ENCODE results near the gene REEP6. TPM values are rescaled to one million over a fixed set of nuclear protein-coding genes. Genes with fewer than 3 reads are reported as not detected.

Gene REEP6
- total RNA-seq, 1 donor from 2014 or later, result 16.6 TPM

DNA sequence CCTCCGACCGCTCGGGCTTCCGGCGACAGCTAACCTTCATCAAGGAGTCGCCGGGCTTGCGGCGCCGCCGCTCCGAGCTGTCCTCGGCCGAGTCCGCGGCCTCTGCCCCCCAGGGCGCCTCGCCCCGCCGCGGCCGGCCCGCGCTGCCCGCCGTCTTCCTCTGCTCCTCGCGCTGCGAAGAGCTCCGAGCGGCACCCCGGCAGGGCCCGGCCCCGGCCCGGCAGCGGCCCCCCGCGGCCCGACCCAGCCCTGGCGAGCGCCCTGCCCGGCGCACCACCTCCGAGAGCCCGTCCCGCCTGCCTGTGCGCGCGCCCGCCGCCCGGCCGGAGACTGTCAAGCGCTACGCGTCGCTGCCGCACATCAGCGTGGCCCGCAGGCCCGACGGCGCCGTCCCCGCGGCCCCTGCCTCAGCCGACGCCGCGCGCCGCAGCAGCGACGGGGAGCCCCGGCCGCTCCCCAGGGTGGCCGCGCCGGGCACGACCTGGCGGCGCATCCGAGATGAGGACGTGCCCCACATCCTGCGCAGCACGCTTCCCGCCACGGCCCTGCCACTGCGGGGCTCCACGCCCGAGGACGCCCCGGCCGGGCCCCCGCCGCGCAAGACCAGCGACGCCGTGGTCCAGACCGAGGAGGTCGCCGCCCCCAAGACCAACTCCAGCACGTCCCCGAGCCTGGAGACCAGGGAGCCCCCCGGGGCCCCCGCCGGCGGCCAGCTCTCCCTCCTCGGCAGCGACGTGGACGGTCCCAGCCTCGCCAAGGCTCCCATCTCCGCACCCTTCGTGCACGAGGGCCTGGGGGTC, 21.5 kb upstream of the REEP6 start:
- Mint-ChIP-seq H3K4me3 (ENCODE audit: low read depth) (no peak overlapping the region), H3K36me3 (ENCODE audit: insufficient read depth) (no peaks in the 10 kb centered on the region), H3K27ac (no peak overlapping the region), H3K27me3 (peaks cover 25% of the 10 kb centered on the region), H3K9me3 (ENCODE audit: low read depth) (no peaks in the 10 kb centered on the region), H3K4me1 (ENCODE audit: low read depth) (peaks cover 2% of the 10 kb centered on the region)
- TF ChIP-seq, protein P1, sequence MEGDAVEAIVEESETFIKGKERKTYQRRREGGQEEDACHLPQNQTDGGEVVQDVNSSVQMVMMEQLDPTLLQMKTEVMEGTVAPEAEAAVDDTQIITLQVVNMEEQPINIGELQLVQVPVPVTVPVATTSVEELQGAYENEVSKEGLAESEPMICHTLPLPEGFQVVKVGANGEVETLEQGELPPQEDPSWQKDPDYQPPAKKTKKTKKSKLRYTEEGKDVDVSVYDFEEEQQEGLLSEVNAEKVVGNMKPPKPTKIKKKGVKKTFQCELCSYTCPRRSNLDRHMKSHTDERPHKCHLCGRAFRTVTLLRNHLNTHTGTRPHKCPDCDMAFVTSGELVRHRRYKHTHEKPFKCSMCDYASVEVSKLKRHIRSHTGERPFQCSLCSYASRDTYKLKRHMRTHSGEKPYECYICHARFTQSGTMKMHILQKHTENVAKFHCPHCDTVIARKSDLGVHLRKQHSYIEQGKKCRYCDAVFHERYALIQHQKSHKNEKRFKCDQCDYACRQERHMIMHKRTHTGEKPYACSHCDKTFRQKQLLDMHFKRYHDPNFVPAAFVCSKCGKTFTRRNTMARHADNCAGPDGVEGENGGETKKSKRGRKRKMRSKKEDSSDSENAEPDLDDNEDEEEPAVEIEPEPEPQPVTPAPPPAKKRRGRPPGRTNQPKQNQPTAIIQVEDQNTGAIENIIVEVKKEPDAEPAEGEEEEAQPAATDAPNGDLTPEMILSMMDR (IDR thresholded peaks at IDR 0.05; ENCODE audit: unreplicated experiment), result no peak
- no peak for DNase-seq (ENCODE audit: low spot score, unreplicated experiment)

DNA sequence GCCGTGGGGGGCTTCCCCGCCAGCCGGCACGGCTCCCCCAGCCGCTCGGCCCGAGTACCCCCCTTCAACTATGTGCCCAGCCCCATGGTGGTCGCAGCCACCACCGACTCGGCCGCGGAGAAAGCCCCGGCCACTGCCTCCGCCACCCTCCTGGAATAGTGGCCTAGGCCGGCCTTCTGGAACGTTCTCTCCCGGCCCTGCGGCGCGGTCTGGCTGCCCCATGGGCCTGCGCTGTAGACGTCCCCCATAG, 21.0 kb upstream of the REEP6 start:
- DNase-seq (ENCODE audit: low spot score, unreplicated experiment), result no peak
- H3K27ac Mint-ChIP-seq, result peak overlapping the region; percentile 49
- peak overlapping the region; percentile 11 for H3K4me3 Mint-ChIP-seq (ENCODE audit: low read depth)
- TF ChIP-seq, protein P1 (IDR thresholded peaks at IDR 0.05; ENCODE audit: unreplicated experiment), result no peak
- H3K9me3 Mint-ChIP-seq (ENCODE audit: low read depth), result no peaks in the 10 kb centered on the region
- H3K4me1 Mint-ChIP-seq (ENCODE audit: low read depth), result peaks cover 2% of the 10 kb centered on the region
- peaks cover 25% of the 10 kb centered on the region for H3K27me3 Mint-ChIP-seq
- no peaks in the 10 kb centered on the region for H3K36me3 Mint-ChIP-seq (ENCODE audit: insufficient read depth)

DNA sequence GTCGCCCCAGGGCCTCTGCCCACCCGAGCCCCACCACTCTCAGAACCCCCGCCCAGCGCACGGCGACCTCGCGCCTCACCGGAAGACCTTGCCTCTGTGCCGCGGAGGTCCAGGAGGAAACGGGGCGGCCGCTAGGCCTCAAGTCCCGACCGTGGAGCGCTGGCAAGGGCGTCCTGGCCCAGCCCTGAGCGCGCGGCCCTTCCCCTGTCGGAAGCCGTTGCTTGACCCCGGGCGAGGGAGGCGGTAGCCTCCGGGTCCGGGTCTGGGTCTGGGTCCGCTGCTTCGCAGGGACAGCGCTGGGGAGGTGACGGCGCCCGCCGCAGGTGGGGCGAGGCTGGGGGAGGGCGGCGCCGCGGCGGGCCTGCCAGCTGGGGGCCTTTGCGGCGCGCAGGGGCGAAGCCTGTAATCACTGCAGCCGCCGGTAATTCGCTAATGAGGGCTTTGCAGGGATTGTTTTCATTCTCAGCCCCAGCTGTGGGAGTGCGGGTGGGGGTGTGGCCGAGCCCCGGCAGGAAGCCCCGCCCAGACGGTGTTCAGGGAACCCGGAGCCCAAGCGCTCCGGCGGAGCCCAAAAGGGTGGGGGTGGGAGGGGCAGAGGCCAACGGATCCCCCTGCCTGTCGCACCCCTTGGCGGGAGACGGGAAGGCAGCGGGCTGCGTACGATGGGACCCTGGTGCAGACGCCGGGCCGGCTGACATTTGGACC, 20.5 kb upstream of the REEP6 start:
- H3K4me1 Mint-ChIP-seq (ENCODE audit: low read depth), result peaks cover 2% of the 10 kb centered on the region
- H3K27ac Mint-ChIP-seq, result no peak overlapping the region
- peak overlapping the region; percentile 11 for H3K4me3 Mint-ChIP-seq (ENCODE audit: low read depth)
- H3K36me3 Mint-ChIP-seq (ENCODE audit: insufficient read depth), result no peaks in the 10 kb centered on the region
- TF ChIP-seq, protein P1 (IDR thresholded peaks at IDR 0.05; ENCODE audit: unreplicated experiment), result no peak
- DNase-seq (ENCODE audit: low spot score, unreplicated experiment), result no peak
- H3K9me3 Mint-ChIP-seq (ENCODE audit: low read depth), result no peaks in the 10 kb centered on the region
- peaks cover 25% of the 10 kb centered on the region for H3K27me3 Mint-ChIP-seq

DNA sequence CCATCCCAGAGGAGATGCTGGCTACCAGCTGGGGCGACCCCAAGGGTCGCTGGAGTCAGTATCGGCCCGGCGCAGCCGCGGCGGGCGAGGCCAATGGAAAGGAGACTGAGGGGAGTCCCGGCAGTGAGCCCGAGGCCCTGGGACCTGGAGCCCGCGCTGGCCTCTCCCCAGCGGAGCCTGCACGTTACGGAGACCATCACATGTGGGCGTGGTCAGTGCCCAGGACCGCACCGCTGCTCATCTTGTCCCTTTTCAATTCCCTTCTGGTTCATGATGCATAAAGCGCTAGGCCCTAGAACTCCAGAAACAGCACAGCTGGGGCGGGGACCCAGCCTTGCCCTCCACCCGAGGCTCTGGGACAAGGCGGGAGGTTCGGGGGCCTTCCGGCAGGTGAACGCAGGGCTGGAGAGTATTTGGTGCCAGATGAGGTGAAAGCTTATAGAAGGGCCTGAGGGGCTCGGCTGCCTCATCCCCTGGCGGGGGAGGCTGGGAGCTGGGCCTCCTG, 19.9 kb upstream of the REEP6 start:
- peaks cover 25% of the 10 kb centered on the region for H3K27me3 Mint-ChIP-seq
- H3K27ac Mint-ChIP-seq, result no peak overlapping the region
- TF ChIP-seq, protein P1 (IDR thresholded peaks at IDR 0.05; ENCODE audit: unreplicated experiment), result no peak
- no peaks in the 10 kb centered on the region for H3K9me3 Mint-ChIP-seq (ENCODE audit: low read depth)
- H3K4me1 Mint-ChIP-seq (ENCODE audit: low read depth), result peaks cover 2% of the 10 kb centered on the region
- no peaks in the 10 kb centered on the region for H3K36me3 Mint-ChIP-seq (ENCODE audit: insufficient read depth)
- H3K4me3 Mint-ChIP-seq (ENCODE audit: low read depth), result no peak overlapping the region
- DNase-seq (ENCODE audit: low spot score, unreplicated experiment), result no peak

DNA sequence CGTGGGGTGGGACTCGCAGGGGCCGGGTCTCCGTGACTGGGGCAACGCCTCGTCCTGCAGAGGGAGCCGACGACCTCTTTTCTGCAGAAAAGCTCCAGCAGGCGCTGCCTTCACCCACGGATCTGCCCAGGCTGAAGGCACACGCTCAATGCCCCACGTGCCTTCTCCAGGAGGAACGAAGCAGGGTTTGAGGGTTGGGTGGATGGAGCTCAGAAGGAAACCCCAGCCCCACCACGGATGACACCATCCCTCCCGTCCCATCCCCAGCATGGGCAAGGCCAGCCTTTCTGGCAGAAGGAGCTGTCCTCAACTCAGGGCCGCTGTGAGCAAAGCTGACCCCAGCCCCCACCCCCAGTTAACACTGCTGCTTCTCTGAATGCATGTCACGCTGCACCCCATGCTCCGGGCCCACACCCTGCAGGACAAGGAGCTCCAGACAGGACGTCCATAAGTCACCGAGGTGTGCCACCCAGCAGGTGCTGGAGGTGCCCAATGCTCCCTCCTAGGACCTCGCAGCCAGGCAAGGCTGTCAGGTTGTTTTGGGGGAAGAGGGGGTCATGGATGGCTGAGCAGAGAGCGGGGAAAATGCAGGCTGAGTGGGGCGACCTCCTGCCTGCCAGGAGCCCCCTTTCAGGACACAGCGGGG, 19.3 kb upstream of the REEP6 start:
- Mint-ChIP-seq H3K4me3 (ENCODE audit: low read depth) (no peak overlapping the region), H3K27ac (no peak overlapping the region), H3K9me3 (ENCODE audit: low read depth) (no peaks in the 10 kb centered on the region), H3K36me3 (ENCODE audit: insufficient read depth) (no peaks in the 10 kb centered on the region), H3K4me1 (ENCODE audit: low read depth) (peaks cover 2% of the 10 kb centered on the region), H3K27me3 (peaks cover 24% of the 10 kb centered on the region)
- DNase-seq (ENCODE audit: low spot score, unreplicated experiment), result no peak
- TF ChIP-seq, protein P1 (IDR thresholded peaks at IDR 0.05; ENCODE audit: unreplicated experiment), result peak; percentile 20
